GM12874 (cell line): ENCODE measurements around the gene PLCL1.

Experiments used
- TF ChIP-seq, protein P1 (sequence below): IDR thresholded peaks from 2 replicates; pipeline ENCODE4 v1.5.1; 2011; ENCODE audit warnings: low read depth, mild to moderate bottlenecking, control low read depth, low read length, moderate library complexity; ENCODE audit not compliant: insufficient read depth

Gene PLCL1

GRCh38 chr2:197889041-197889440, 84.6 kb downstream of the PLCL1 start:
- TF ChIP-seq, protein P1, sequence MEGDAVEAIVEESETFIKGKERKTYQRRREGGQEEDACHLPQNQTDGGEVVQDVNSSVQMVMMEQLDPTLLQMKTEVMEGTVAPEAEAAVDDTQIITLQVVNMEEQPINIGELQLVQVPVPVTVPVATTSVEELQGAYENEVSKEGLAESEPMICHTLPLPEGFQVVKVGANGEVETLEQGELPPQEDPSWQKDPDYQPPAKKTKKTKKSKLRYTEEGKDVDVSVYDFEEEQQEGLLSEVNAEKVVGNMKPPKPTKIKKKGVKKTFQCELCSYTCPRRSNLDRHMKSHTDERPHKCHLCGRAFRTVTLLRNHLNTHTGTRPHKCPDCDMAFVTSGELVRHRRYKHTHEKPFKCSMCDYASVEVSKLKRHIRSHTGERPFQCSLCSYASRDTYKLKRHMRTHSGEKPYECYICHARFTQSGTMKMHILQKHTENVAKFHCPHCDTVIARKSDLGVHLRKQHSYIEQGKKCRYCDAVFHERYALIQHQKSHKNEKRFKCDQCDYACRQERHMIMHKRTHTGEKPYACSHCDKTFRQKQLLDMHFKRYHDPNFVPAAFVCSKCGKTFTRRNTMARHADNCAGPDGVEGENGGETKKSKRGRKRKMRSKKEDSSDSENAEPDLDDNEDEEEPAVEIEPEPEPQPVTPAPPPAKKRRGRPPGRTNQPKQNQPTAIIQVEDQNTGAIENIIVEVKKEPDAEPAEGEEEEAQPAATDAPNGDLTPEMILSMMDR, result no peak

DNA sequence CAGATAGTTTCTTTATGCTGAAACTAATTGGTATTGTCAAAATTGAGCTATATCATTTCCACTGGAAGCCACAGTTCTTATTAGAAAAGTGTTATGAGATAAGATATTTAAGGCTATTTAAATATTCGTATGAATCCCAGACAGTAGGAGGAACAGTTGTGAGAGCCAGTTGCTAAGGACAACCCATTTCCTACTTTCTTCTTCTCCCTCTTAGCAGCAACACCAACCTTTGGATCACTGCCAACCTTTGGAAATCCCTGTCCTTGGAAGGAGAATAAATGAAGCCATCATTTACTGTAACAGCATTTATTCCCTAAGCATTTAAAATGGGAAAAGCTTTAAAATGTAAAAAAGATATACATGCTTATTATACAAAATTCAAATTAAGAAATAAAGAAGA, 85.8 kb downstream of the PLCL1 start:
- TF ChIP-seq, protein P1, result no peak

DNA sequence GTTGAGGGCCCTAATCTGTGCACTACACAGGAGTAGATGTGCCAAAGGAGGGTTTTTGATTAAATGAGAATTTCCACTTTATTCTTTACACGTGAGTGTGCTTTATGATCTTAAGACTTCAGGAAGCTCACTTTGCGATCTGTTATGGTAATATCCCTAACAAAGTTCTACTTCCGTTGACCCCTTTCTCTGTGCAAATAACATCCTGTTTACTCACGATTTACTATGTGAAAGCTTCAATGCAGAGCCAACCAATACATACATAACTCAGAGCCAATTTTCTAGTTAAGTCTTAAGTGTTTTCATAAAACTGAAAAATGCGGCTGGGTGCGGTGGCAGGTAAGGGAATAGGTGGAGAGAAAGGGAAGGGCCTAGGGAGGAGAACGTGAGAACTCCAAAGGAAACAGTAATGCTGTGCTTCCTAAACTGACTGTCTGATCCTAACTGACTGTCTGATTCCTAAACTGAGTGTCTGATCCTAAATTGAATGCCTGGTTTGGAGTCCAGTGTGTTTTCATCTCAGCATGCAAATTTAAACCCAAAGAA, 87.6 kb downstream of the PLCL1 start:
- TF ChIP-seq, protein P1, result no peak

GRCh38 chr2:197893403-197894177, 89.2 kb downstream of the PLCL1 start:
- TF ChIP-seq, protein P1, result no peak

DNA sequence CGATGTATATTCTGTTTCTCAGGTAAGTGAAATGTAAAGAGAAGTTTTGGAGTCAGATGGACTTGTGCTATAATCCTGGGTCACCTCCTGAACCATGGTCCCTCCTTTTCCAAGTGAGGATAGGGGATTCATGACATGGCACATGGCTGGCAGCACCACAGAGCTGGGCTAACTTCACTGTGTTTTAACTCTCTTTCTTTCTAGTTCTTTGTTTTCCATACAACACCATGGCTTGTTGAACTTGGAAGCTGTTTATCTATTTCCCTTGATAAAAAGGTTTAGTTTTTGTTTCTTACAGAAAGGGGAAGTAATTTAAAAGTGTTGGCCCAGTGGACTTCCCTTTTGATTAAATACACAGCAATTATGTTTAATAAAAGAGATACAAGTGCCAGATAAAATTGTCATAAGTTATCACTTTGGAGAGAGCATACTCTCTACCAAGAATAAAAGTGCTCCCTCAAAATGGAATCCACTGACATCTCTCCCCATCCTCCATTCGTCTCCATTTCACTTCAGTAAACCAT, 90.4 kb downstream of the PLCL1 start:
- TF ChIP-seq, protein P1, result no peak

DNA sequence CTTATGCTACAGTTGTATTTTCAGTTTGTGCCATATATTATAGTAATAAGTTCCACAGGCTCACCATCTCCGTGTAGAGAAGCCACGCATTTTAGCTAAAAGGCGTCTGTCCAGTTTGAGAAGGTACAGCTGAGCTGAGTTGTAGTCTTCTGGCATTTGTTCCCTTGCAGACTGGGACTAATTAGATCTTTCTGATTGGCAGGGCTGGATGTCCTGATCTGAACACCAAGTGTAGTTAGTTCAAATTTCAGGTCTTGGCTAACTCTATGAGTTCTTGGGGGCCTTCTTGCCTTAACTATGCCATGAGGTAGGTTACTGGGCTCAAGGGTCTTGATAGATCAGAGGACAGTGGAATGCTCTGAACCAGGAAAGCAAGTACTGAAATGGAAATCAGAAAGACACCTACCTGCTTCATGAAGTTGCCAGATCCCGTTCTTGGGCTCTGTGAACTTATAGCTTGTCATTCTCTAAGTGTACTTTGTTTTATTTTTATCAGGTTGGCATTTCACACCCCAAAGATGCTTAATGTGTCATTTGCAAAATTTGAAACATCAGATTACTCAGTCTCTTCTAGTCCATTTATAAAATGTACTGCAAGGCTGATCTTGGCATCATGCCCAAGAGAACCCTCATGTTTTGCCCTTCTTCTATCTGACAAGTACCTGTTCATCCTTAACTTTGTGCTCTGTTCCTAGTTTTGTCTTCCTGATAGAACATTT, 93.7 kb downstream of the PLCL1 start:
- TF ChIP-seq, protein P1, result no peak

DNA sequence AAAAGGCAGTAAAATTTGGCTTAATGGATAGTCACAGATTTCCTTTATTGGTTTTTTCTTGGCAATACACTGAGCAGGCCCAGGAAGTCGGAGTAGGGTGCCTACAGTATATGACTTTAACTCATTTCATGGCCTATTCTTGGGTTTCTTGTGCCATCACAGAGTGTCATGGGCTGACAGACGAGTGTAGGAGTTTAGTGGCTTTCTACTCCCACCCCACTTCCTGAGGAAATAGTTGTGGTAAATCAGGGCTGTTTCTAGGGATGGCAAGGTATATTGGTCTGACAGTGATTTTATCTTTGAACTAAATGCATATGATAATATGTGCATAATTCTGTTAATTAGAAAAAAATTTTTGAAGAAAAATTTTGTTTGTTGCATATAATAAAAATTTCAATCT, 100.1 kb downstream of the PLCL1 start:
- TF ChIP-seq, protein P1, result no peak
